ENCODE results near the gene IL20RB.
"Not testable (repeated sequence)": the region's sequence is repeated elsewhere in the genome, so short reads cannot be mapped to it uniquely, and the experiment has no call there.

IL20RB gene

GRCh38 chr3:136946978-136947377 is 10.8 kb upstream of the IL20RB start:
- no peak for DNase-seq (ENCODE audit: low read depth)

GRCh38 chr3:136947477-136947876 is 10.3 kb upstream of the IL20RB start:
- no peak for DNase-seq (ENCODE audit: low read depth)

GRCh38 chr3:136949146-136949545 is 8.6 kb upstream of the IL20RB start:
- no peak for DNase-seq (ENCODE audit: low read depth)

- no peak for DNase-seq (ENCODE audit: low read depth)
Observed at GRCh38 chr3:136949708-136950107, 8.1 kb upstream of the IL20RB start.

GRCh38 chr3:136950623-136951022 is 7.2 kb upstream of the IL20RB start:
- DNase-seq (ENCODE audit: low read depth): no peak

- no peak for DNase-seq (ENCODE audit: low read depth)
Observed at GRCh38 chr3:136952292-136952691, 5.5 kb upstream of the IL20RB start.

- no peak for DNase-seq (ENCODE audit: low read depth)
Observed at GRCh38 chr3:136954251-136954650, 3.5 kb upstream of the IL20RB start.

- DNase-seq (ENCODE audit: low read depth): no peak
Observed at GRCh38 chr3:136954980-136955780, 2.6 kb upstream of the IL20RB start.

GRCh38 chr3:136955813-136956212 is 2.0 kb upstream of the IL20RB start:
- DNase-seq (ENCODE audit: low read depth): no peak

GRCh38 chr3:136956971-136957370 is 812 bp upstream of the IL20RB start:
- no peak for DNase-seq (ENCODE audit: low read depth)

GRCh38 chr3:136958939-136959338 is 1.2 kb downstream of the IL20RB start:
- no peak for DNase-seq (ENCODE audit: low read depth)

GRCh38 chr3:136959599-136959998 is 1.8 kb downstream of the IL20RB start:
- DNase-seq (ENCODE audit: low read depth): no peak

- DNase-seq (ENCODE audit: low read depth): no peak
Observed at GRCh38 chr3:136960838-136961836, 3.4 kb downstream of the IL20RB start.

GRCh38 chr3:136962927-136963326 is 5.1 kb downstream of the IL20RB start:
- no peak for DNase-seq (ENCODE audit: low read depth)

- not testable (repeated sequence) for DNase-seq (ENCODE audit: low read depth)
Observed at GRCh38 chr3:136969539-136969938, 11.8 kb downstream of the IL20RB start.

- DNase-seq (ENCODE audit: low read depth): no peak
Observed at GRCh38 chr3:136973352-136973751, 15.6 kb downstream of the IL20RB start.

GRCh38 chr3:136974670-136975069 is 16.9 kb downstream of the IL20RB start:
- no peak for DNase-seq (ENCODE audit: low read depth)

GRCh38 chr3:136979204-136979603 is 21.4 kb downstream of the IL20RB start:
- no peak for DNase-seq (ENCODE audit: low read depth)

- no peak for DNase-seq (ENCODE audit: low read depth)
Observed at GRCh38 chr3:136979684-136980083, 21.9 kb downstream of the IL20RB start.

- no peak for DNase-seq (ENCODE audit: low read depth)
Observed at GRCh38 chr3:136982033-136982432, 24.2 kb downstream of the IL20RB start.

- DNase-seq (ENCODE audit: low read depth): no peak
Observed at GRCh38 chr3:136982520-136983138, 24.8 kb downstream of the IL20RB start.

GRCh38 chr3:136984837-136985236 is 27.1 kb downstream of the IL20RB start:
- no peak for DNase-seq (ENCODE audit: low read depth)
